Tibial nerve (tissue), 4 donors: ENCODE data around the gene MSANTD1. TPM values are rescaled to one million over a fixed set of nuclear protein-coding genes. Genes with fewer than 3 reads are reported as not detected.

Experiments used
- DNase-seq, 2 donors: peaks; one replicate each; pipeline ENCODE4 v3.0.0-alpha.2; 2019; ENCODE audit warnings: low spot score in 2 of 2
- H3K27ac ChIP-seq, 4 donors: fragments of 200-600 bp; sonication (generic) in 3 of 4; one replicate each; pipeline ENCODE4 v1.5.1; 2017 to 2019; ENCODE audit warnings: mild to moderate bottlenecking in 1 of 4
- H3K27me3 ChIP-seq, 2 donors: fragments of 200-600 bp; sonication (generic) in 1 of 2; one replicate each; pipeline versions ENCODE4 v1.5.1 to v1.6.0; 2017 to 2019
- H3K36me3 ChIP-seq, 3 donors: fragments of 200-600 bp; sonication (generic); one replicate each; pipeline ENCODE4 v1.5.1; 2018 to 2019
- H3K4me1 ChIP-seq, 4 donors: fragments of 200-600 bp; sonication (generic) in 3 of 4; one replicate each; pipeline ENCODE4 v1.5.1; 2017 to 2019
- H3K4me3 ChIP-seq, 4 donors: fragments of 200-600 bp; sonication (generic) in 3 of 4; one replicate each; pipeline ENCODE4 v1.5.1; 2017 to 2019; ENCODE audit warnings: mild to moderate bottlenecking in 1 of 4, moderate library complexity in 1 of 4
- H3K9me3 ChIP-seq, 4 donors: fragments of 200-600 bp; sonication (generic) in 3 of 4; one replicate each; pipeline ENCODE4 v1.5.1; 2017 to 2019
- CTCF ChIP-seq, 5 experiments: fragments of 200-600 bp in 3 of 5; fragments of 450-650 bp in 2 of 5; sonication (generic) in 3 of 5; IDR thresholded peaks; one replicate each; pipeline ENCODE4 v1.5.1; 2016 to 2019; ENCODE audit warnings: antibody characterized with exemption in 5 of 5, mild to moderate bottlenecking in 3 of 5, moderate library complexity in 2 of 5
- EP300 ChIP-seq, 2 donors: sonication (generic); formaldehyde crosslinking; IDR thresholded peaks; one replicate each; pipeline ENCODE4 v1.6.1; 2017; ENCODE audit warnings: antibody characterized with exemption in 2 of 2, mild to moderate bottlenecking in 1 of 2
- POLR2A ChIP-seq, 2 donors: fragments of 450-650 bp; IDR thresholded peaks; one replicate each; pipeline ENCODE4 v1.6.1; 2017; ENCODE audit warnings: antibody characterized with exemption in 2 of 2, mild to moderate bottlenecking in 2 of 2, moderate library complexity in 2 of 2
- WGBS, 2 donors: methylation state at CpG; one replicate each; pipeline ENCODE4 v1.1.5; 2018; 5-methylcytosine and 5-hydroxymethylcytosine counted together
- total RNA-seq, 4 donors: library from RNA; depleted of rRNA; stranded (reverse); fragments of >200 nt; gene quantifications; one replicate each; pipeline ENCODE4 v1.1.0, GENCODE V29; 2016

Gene MSANTD1
- total RNA-seq, 4 donors from 2014 or later = 1.2 to 2.0 (median 1.4) TPM

GRCh38 chr4:3238721-3239120 is 10.2 kb upstream of the MSANTD1 start:
- no peak for DNase-seq
- H3K36me3 ChIP-seq = peaks cover 0 to 99% (median 20%) of the 10 kb centered on the region in 3 donors
- 84 to 91% methylated on average over 18 of the region's 18 CpGs for WGBS, 2 donors
- no peaks in the 10 kb centered on the region for H3K27me3 ChIP-seq
- TF ChIP-seq CTCF (IDR thresholded peaks at IDR 0.05) (no peak), POLR2A (IDR thresholded peaks at IDR 0.05) (no peak), EP300 (IDR thresholded peaks at IDR 0.05) (no peak)
- peaks cover 0 to 5% (median 0%) of the 10 kb centered on the region in 4 donors for H3K4me1 ChIP-seq
- H3K27ac ChIP-seq = no peak overlapping the region
- no peak overlapping the region for H3K4me3 ChIP-seq
- no peaks in the 10 kb centered on the region for H3K9me3 ChIP-seq

- Histone ChIP-seq H3K4me3 (no peak overlapping the region), H3K27me3 (no peaks in the 10 kb centered on the region), H3K9me3 (no peaks in the 10 kb centered on the region), H3K36me3 (peaks cover 0 to 97% (median 14%) of the 10 kb centered on the region in 3 donors), H3K27ac (no peak overlapping the region), H3K4me1 (peaks cover 0 to 5% (median 0%) of the 10 kb centered on the region in 4 donors)
- WGBS, 2 donors = 86 to 90% methylated on average over 8 to 10 of the region's 11 CpGs
- no peak for DNase-seq
- TF ChIP-seq EP300 (IDR thresholded peaks at IDR 0.05) = no peak
Observed at GRCh38 chr4:3239303-3239702, 9.7 kb upstream of the MSANTD1 start.

GRCh38 chr4:3239998-3240920 is 8.7 kb upstream of the MSANTD1 start:
- no peaks in the 10 kb centered on the region for H3K27me3 ChIP-seq
- TF ChIP-seq POLR2A (IDR thresholded peaks at IDR 0.05) (no peak), CTCF (IDR thresholded peaks at IDR 0.05) (no peak), EP300 (IDR thresholded peaks at IDR 0.05) (no peak)
- no peaks in the 10 kb centered on the region for H3K9me3 ChIP-seq
- no peak for DNase-seq
- H3K36me3 ChIP-seq = peaks cover 0 to 97% (median 9%) of the 10 kb centered on the region in 3 donors
- no peak overlapping the region for H3K27ac ChIP-seq
- no peak overlapping the region for H3K4me3 ChIP-seq
- H3K4me1 ChIP-seq = peaks cover 0 to 5% (median 0%) of the 10 kb centered on the region in 4 donors
- 90 to 94% methylated on average over 29 of the region's 29 CpGs for WGBS, 2 donors

GRCh38 chr4:3240936-3241522 is 7.9 kb upstream of the MSANTD1 start:
- peaks cover 0 to 5% (median 0%) of the 10 kb centered on the region in 4 donors for H3K4me1 ChIP-seq
- H3K4me3 ChIP-seq = no peak overlapping the region
- no peak for DNase-seq
- no peaks in the 10 kb centered on the region for H3K27me3 ChIP-seq
- 79 to 85% methylated on average over 9 to 13 of the region's 13 CpGs for WGBS, 2 donors
- H3K9me3 ChIP-seq = no peaks in the 10 kb centered on the region
- H3K36me3 ChIP-seq = peaks cover 0 to 92% (median 1%) of the 10 kb centered on the region in 3 donors
- TF ChIP-seq CTCF (IDR thresholded peaks at IDR 0.05) = no peak
- no peak for TF ChIP-seq POLR2A (IDR thresholded peaks at IDR 0.05)
- no peak for TF ChIP-seq EP300 (IDR thresholded peaks at IDR 0.05)
- H3K27ac ChIP-seq = no peak overlapping the region

- TF ChIP-seq POLR2A (IDR thresholded peaks at IDR 0.05) = no peak
- no peak for TF ChIP-seq CTCF (IDR thresholded peaks at IDR 0.05)
- no peak for TF ChIP-seq EP300 (IDR thresholded peaks at IDR 0.05)
- Histone ChIP-seq H3K27me3 (no peaks in the 10 kb centered on the region), H3K27ac (no peak overlapping the region), H3K9me3 (no peaks in the 10 kb centered on the region), H3K4me3 (no peak overlapping the region), H3K36me3 (peaks cover 0 to 83% (median 0%) of the 10 kb centered on the region in 3 donors), H3K4me1 (peaks cover 0 to 9% (median 0%) of the 10 kb centered on the region in 4 donors)
- WGBS, 2 donors = 74 to 76% methylated on average over 16 to 17 of the region's 17 CpGs
- no peak for DNase-seq
Observed at GRCh38 chr4:3241898-3242524, 6.9 kb upstream of the MSANTD1 start.
